Fibroblast of the aortic adventitia (primary cell): ENCODE results near the gene SKOR1. TPM values are rescaled to one million over a fixed set of nuclear protein-coding genes. Genes with fewer than 3 reads are reported as not detected.

Experiments
- DNase-seq: peaks from one replicate; pipeline ENCODE4 v3.0.0-alpha.2; 2010; ENCODE audit warnings: low read depth
- H3K4me3 ChIP-seq: 2 replicates; pipeline ENCODE4 v1.5.1; 2011; ENCODE audit warnings: low read depth, mild to moderate bottlenecking, control low read depth, low read length, moderate library complexity
- total RNA-seq: library from RNA; depleted of rRNA; stranded (reverse); fragments of >200 nt; gene quantifications from 2 replicates; pipeline ENCODE4 v1.2.3, GENCODE V29; 2012; ENCODE audit warnings: low replicate concordance
- TF ChIP-seq, protein P1 (sequence below): IDR thresholded peaks from 2 replicates; pipeline ENCODE4 v1.5.1; 2011; ENCODE audit warnings: mild to moderate bottlenecking, low read length, control low read depth, inconsistent platforms; ENCODE audit not compliant: insufficient read depth

SKOR1 gene, protein sequence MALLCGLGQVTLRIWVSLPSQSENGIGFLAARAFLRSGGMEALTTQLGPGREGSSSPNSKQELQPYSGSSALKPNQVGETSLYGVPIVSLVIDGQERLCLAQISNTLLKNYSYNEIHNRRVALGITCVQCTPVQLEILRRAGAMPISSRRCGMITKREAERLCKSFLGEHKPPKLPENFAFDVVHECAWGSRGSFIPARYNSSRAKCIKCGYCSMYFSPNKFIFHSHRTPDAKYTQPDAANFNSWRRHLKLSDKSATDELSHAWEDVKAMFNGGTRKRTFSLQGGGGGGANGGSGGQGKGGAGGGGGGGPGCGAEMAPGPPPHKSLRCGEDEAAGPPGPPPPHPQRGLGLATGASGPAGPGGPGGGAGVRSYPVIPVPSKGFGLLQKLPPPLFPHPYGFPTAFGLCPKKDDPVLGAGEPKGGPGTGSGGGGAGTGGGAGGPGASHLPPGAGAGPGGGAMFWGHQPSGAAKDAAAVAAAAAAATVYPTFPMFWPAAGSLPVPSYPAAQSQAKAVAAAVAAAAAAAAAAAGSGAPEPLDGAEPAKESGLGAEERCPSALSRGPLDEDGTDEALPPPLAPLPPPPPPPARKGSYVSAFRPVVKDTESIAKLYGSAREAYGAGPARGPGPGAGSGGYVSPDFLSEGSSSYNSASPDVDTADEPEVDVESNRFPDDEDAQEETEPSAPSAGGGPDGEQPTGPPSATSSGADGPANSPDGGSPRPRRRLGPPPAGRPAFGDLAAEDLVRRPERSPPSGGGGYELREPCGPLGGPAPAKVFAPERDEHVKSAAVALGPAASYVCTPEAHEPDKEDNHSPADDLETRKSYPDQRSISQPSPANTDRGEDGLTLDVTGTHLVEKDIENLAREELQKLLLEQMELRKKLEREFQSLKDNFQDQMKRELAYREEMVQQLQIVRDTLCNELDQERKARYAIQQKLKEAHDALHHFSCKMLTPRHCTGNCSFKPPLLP
- 0.08 and 0.09 TPM in 2 replicates for total RNA-seq

- peak within 1 kb of the TSS; percentile 25 for H3K4me3 ChIP-seq
- TF ChIP-seq, protein P1, sequence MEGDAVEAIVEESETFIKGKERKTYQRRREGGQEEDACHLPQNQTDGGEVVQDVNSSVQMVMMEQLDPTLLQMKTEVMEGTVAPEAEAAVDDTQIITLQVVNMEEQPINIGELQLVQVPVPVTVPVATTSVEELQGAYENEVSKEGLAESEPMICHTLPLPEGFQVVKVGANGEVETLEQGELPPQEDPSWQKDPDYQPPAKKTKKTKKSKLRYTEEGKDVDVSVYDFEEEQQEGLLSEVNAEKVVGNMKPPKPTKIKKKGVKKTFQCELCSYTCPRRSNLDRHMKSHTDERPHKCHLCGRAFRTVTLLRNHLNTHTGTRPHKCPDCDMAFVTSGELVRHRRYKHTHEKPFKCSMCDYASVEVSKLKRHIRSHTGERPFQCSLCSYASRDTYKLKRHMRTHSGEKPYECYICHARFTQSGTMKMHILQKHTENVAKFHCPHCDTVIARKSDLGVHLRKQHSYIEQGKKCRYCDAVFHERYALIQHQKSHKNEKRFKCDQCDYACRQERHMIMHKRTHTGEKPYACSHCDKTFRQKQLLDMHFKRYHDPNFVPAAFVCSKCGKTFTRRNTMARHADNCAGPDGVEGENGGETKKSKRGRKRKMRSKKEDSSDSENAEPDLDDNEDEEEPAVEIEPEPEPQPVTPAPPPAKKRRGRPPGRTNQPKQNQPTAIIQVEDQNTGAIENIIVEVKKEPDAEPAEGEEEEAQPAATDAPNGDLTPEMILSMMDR, result no peak
- peak; percentile 43 for DNase-seq
Measured at GRCh38 chr15:67824976-67825880, at the start of gene SKOR1. TSS of gene SKOR1 (plus strand) at chr15:67825509. CDS start at chr15:67825603, 94 bp downstream.

- no peak for DNase-seq
- TF ChIP-seq, protein P1, result no peak
- no peak overlapping the region for H3K4me3 ChIP-seq
Measured at GRCh38 chr15:67775998-67776397, 49.3 kb upstream of the SKOR1 start.

DNA sequence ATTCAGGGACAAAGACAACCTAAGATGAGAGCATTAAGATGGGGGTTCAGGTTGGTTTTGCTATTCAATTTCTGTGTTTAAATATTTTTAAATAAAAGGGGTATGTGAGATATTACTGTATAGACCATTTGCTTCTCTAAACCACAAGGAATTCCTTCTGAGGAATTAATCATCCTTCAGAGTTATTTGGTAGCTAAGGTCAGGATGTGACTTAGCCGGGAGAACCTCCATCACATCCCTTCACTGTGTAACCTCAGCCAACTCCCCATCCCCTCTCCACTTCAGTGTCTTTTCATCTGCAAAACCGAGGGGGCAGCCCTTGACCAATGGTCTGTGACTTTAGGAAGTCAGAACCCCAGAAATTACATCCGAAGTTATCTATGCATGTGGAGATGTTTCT, 48.7 kb upstream of the SKOR1 start:
- H3K4me3 ChIP-seq, result no peak overlapping the region
- DNase-seq, result no peak
- TF ChIP-seq, protein P1, result no peak

- TF ChIP-seq, protein P1, result no peak
- no peak for DNase-seq
- no peak overlapping the region for H3K4me3 ChIP-seq
Measured at GRCh38 chr15:67777071-67777470, 48.2 kb upstream of the SKOR1 start.

DNA sequence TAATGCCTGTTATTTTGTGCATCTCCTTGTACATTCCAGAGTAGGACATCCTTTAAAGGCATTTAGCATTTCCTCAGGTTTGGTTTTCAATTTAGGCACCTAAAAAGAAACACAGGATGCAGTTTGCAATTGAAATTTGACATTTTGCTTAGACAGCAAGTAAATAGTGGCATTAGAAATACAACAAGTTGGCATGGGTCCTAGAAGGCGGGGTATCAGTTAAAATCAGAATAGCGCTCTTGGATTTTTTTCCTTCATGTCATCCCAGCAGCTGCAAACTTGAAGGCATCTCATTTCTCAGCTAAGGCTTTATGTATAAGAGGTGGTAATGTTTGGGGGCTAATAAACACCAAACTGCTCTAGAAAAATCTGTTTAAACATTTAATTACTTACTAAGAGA, 47.5 kb upstream of the SKOR1 start:
- DNase-seq, result no peak
- no peak overlapping the region for H3K4me3 ChIP-seq
- TF ChIP-seq, protein P1, result no peak
